Measurements from ENCODE around the gene TIMM21. TPM values are rescaled to one million over a fixed set of nuclear protein-coding genes. Genes with fewer than 3 reads are reported as not detected.

The TIMM21 gene
- total RNA-seq, 1 donor from 2014 or later = 21.6 TPM

DNA sequence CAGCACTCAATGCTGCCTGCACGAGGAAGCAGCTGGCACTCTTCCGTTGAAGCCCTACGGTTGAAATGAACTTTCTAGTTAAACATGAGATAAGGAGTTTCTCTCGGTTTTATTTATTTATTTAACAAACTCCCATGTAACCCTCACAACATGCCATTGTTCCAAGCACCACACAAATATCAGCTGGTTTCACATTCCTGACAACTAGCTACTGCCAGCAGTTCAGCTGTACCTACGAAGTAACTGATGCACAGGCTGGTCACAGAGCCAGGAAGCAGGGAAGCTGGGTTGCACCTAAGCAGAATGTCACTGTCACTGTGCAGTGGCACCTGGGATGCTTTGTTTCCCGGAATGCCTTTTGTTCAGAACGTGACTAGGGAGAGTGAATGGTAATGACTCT lies 18.1 kb downstream of the TIMM21 start:
- Histone ChIP-seq H3K36me3 (no peaks in the 10 kb centered on the region), H3K27me3 (ENCODE audit: low read depth) (no peaks in the 10 kb centered on the region), H3K4me1 (no peaks in the 10 kb centered on the region), H3K4me3 (no peak overlapping the region), H3K9me3 (no peaks in the 10 kb centered on the region), H3K27ac (no peak overlapping the region)
- intact Hi-C loops (cut with DNase I) = no loop called here
- TF ChIP-seq, protein P1, sequence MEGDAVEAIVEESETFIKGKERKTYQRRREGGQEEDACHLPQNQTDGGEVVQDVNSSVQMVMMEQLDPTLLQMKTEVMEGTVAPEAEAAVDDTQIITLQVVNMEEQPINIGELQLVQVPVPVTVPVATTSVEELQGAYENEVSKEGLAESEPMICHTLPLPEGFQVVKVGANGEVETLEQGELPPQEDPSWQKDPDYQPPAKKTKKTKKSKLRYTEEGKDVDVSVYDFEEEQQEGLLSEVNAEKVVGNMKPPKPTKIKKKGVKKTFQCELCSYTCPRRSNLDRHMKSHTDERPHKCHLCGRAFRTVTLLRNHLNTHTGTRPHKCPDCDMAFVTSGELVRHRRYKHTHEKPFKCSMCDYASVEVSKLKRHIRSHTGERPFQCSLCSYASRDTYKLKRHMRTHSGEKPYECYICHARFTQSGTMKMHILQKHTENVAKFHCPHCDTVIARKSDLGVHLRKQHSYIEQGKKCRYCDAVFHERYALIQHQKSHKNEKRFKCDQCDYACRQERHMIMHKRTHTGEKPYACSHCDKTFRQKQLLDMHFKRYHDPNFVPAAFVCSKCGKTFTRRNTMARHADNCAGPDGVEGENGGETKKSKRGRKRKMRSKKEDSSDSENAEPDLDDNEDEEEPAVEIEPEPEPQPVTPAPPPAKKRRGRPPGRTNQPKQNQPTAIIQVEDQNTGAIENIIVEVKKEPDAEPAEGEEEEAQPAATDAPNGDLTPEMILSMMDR (IDR thresholded peaks at IDR 0.05) = no peak
- ATAC-seq (peak in 1 of 2 donors; percentile 67), DNase-seq (no peak)

DNA sequence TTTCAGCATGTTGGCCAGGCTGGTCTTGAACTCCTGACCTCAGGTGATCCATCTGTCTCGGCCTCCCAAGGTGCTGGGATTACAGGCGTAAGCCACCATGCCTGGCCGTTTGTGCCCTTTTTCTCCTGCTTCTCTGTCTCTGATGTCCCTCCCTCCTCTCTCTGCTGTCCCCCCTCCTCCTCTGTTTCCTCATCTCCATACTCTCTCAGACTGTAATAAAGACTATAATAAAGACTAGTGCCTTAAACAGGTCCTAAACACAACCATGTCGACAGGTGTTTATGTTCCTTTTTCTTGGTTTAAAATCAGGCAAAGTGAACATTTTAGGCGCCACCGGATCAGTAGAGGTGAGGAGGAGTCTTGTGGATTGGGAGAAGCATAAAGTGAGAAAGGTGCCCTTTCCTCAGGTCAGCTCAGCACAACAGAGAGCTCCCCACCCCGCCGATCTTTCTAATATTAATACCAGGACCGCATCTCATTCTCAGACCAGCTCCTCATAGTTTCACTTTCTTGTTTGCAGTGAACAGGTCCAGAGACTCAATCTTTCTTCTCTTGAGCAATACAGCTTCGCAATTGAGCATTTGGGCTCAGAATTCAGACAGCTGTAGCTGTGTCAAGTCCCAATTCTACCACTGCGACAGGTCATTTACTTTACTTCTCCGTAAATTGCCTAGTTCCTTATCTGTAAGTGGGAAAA lies 23.7 kb downstream of the TIMM21 start:
- peak overlapping the region; percentile 33 for H3K27ac ChIP-seq
- intact Hi-C loops (cut with DNase I) = no loop called here
- H3K4me1 ChIP-seq = no peaks in the 10 kb centered on the region
- H3K27me3 ChIP-seq (ENCODE audit: low read depth) = no peaks in the 10 kb centered on the region
- DNase-seq = no peak
- peak overlapping the region; percentile 49 for H3K4me3 ChIP-seq
- no peaks in the 10 kb centered on the region for H3K36me3 ChIP-seq
- H3K9me3 ChIP-seq = no peaks in the 10 kb centered on the region
- ATAC-seq = peak; percentile 68 to 79
- TF ChIP-seq, protein P1 (IDR thresholded peaks at IDR 0.05) = no peak

DNA sequence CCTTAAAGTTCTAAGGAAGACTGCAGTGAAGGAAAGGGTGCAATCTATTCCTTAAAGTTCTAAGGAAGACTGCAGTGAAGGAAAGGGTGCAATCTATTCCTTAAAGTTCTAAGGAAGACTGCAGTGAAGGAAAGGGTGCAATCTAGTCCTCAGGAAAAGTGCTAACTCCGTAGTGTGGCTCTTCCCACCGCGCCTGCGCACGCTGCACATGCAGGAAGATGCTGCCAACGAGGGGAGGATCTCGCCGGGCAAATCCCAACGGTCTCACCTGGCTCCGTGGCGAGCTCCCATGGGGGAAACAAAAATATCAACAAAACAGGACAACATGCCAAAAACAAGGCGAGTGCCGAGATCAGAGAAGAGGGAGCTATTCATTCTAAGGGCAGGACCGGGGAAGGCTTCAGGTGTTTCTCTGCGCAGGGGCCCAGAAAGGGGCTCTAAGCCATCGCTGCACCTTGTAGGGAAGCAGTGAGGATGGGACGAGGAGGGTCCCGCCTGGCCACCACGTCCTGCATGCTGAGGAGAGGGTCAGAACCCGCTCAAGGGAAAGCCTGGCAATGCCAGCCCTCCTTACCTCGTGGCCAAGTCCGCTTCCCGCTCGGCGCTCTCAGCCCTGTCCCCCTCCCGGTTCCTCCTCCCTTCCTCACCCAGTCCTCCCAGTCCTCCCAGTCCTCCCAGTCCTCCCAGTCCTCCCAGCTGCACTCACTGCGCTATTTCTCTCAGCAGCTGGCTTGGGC lies 24.5 kb downstream of the TIMM21 start:
- Histone ChIP-seq H3K4me1 (no peaks in the 10 kb centered on the region), H3K36me3 (no peaks in the 10 kb centered on the region), H3K27me3 (ENCODE audit: low read depth) (no peaks in the 10 kb centered on the region), H3K4me3 (peak overlapping the region; percentile 49), H3K9me3 (no peaks in the 10 kb centered on the region), H3K27ac (no peak overlapping the region)
- DNase-seq = no peak
- TF ChIP-seq, protein P1 (IDR thresholded peaks at IDR 0.05) = no peak
- peak; percentile 19 to 34 for ATAC-seq
- intact Hi-C loops (cut with DNase I) = no loop called here

DNA sequence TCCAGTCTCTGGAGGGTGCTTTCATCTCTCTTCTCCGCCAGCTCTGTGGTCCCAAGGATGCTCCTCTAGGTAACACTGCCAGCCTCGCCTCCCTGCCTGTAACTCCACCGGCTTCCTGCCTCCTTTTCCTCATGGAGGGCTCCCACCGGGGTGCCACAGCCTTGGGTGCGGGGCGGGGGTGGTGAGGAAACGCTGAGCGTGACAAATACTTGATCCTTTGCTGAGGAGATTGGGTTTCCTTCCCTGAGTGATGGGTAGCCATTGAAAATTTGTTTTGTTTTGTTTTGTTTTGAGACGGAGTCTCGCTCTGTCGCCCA lies 25.1 kb downstream of the TIMM21 start:
- TF ChIP-seq, protein P1 (IDR thresholded peaks at IDR 0.05) = no peak
- intact Hi-C loops (cut with DNase I) = no loop called here
- Histone ChIP-seq H3K27me3 (ENCODE audit: low read depth) (no peaks in the 10 kb centered on the region), H3K4me3 (no peak overlapping the region), H3K4me1 (no peaks in the 10 kb centered on the region), H3K36me3 (no peaks in the 10 kb centered on the region), H3K27ac (no peak overlapping the region), H3K9me3 (no peaks in the 10 kb centered on the region)
- DNase-seq = no peak
- no peak for ATAC-seq

DNA sequence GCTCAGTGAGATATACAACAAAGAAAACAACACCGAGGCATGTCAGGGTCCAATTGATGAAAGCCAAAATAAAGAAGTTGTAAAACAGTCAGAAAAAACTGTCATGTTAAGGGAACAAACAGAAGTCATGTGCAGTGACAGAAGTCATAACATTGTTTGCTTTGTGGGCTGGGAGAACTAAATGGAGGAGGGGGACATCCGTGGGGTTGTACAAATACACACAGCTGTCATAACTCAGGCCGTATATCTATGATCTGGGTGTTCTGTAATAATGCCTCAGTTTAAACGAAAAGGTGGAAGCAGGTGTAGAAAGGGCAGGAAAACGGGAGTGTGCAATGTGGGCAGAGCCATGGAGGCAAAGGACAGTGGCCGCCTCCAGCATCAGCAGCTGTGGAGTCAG lies 27.3 kb downstream of the TIMM21 start:
- Histone ChIP-seq H3K4me1 (no peaks in the 10 kb centered on the region), H3K9me3 (no peaks in the 10 kb centered on the region), H3K27me3 (ENCODE audit: low read depth) (no peaks in the 10 kb centered on the region), H3K4me3 (no peak overlapping the region), H3K27ac (no peak overlapping the region), H3K36me3 (no peaks in the 10 kb centered on the region)
- no peak for DNase-seq
- intact Hi-C loops (cut with DNase I) = no loop called here
- no peak for ATAC-seq
- TF ChIP-seq, protein P1 (IDR thresholded peaks at IDR 0.05) = no peak
